Endothelial cell (in vitro differentiated cells): ENCODE measurements around the gene ARHGAP1. TPM values are rescaled to one million over a fixed set of nuclear protein-coding genes. Genes with fewer than 3 reads are reported as not detected.

Source experiments
- DNase-seq: peaks from one replicate; pipeline ENCODE4 v3.0.0; 2021; ENCODE audit warnings: low spot score
- H3K27ac Mint-ChIP-seq: one replicate; pipeline ENCODE4 v1.8.0; 2021; ENCODE audit warnings: mixed read lengths, inconsistent platforms; ENCODE audit not compliant: unreplicated experiment
- H3K27me3 Mint-ChIP-seq: one replicate; pipeline ENCODE4 v1.8.0; 2021; ENCODE audit warnings: mild to moderate bottlenecking, moderate library complexity, mixed read lengths, inconsistent platforms; ENCODE audit not compliant: unreplicated experiment
- H3K36me3 Mint-ChIP-seq: one replicate; pipeline ENCODE4 v1.8.0; 2021; ENCODE audit warnings: mild to moderate bottlenecking, low read depth, mixed read lengths, inconsistent platforms; ENCODE audit not compliant: unreplicated experiment
- H3K4me1 Mint-ChIP-seq: one replicate; pipeline ENCODE4 v1.8.0; 2021; ENCODE audit warnings: mild to moderate bottlenecking, mixed read lengths, inconsistent platforms; ENCODE audit not compliant: unreplicated experiment
- H3K4me3 Mint-ChIP-seq: one replicate; pipeline ENCODE4 v1.8.0; 2021; ENCODE audit warnings: mild to moderate bottlenecking, mixed read lengths, inconsistent platforms; ENCODE audit not compliant: unreplicated experiment
- H3K9me3 Mint-ChIP-seq: one replicate; pipeline ENCODE4 v1.8.0; 2021; ENCODE audit warnings: mixed read lengths, inconsistent platforms; ENCODE audit not compliant: unreplicated experiment
- CTCF ChIP-seq: fragments of 200-600 bp; sonication (generic); IDR thresholded peaks from one replicate; pipeline ENCODE4 v1.5.0; 2021; ENCODE audit warnings: antibody characterized with exemption; ENCODE audit not compliant: unreplicated experiment
- total RNA-seq: library from RNA; stranded (reverse); fragmentation: NEBNext Ultra II Directional; extraction: Animal tissue kit (Norgen Biotek cat#: 25700); gene quantifications from one replicate; pipeline ENCODE4 v1.2.1, GENCODE V29; 2021; ENCODE audit not compliant: unreplicated experiment

Gene ARHGAP1
- total RNA-seq, 1 donor from 2014 or later = 69.5 TPM

GRCh38 chr11:46743693-46744339 is 43.4 kb upstream of the ARHGAP1 start:
- H3K4me1 Mint-ChIP-seq = no peaks in the 10 kb centered on the region
- no peaks in the 10 kb centered on the region for H3K9me3 Mint-ChIP-seq
- H3K27ac Mint-ChIP-seq = no peak overlapping the region
- no peak for TF ChIP-seq CTCF
- no peak for DNase-seq
- peaks cover 60% of the 10 kb centered on the region for H3K36me3 Mint-ChIP-seq
- H3K4me3 Mint-ChIP-seq = peak overlapping the region; percentile 14
- H3K27me3 Mint-ChIP-seq = peaks cover 1% of the 10 kb centered on the region

DNA sequence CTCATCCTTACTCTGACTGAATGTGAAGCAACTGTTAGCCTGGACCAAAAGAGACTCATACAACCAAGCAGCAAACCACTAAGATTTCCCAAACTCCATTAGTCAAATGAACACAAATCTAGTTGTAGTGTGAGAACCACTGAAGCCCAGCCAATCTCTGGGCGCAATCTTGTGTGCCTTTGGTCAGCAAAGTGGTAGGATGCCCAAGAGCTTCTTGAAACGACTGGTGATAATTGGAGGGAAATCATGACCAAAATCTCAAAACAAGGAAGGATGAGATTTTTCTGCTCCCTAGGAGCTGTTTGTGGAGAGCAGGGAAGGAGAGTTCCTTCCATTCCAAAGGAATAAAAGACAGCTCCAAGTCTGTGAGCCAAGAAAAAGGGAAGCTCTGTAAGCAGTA is 42.6 kb upstream of the ARHGAP1 start:
- no peak overlapping the region for H3K27ac Mint-ChIP-seq
- H3K36me3 Mint-ChIP-seq = peaks cover 61% of the 10 kb centered on the region
- no peak for DNase-seq
- no peak overlapping the region for H3K4me3 Mint-ChIP-seq
- TF ChIP-seq CTCF = no peak
- H3K27me3 Mint-ChIP-seq = peaks cover 1% of the 10 kb centered on the region
- no peaks in the 10 kb centered on the region for H3K9me3 Mint-ChIP-seq
- H3K4me1 Mint-ChIP-seq = no peaks in the 10 kb centered on the region

DNA sequence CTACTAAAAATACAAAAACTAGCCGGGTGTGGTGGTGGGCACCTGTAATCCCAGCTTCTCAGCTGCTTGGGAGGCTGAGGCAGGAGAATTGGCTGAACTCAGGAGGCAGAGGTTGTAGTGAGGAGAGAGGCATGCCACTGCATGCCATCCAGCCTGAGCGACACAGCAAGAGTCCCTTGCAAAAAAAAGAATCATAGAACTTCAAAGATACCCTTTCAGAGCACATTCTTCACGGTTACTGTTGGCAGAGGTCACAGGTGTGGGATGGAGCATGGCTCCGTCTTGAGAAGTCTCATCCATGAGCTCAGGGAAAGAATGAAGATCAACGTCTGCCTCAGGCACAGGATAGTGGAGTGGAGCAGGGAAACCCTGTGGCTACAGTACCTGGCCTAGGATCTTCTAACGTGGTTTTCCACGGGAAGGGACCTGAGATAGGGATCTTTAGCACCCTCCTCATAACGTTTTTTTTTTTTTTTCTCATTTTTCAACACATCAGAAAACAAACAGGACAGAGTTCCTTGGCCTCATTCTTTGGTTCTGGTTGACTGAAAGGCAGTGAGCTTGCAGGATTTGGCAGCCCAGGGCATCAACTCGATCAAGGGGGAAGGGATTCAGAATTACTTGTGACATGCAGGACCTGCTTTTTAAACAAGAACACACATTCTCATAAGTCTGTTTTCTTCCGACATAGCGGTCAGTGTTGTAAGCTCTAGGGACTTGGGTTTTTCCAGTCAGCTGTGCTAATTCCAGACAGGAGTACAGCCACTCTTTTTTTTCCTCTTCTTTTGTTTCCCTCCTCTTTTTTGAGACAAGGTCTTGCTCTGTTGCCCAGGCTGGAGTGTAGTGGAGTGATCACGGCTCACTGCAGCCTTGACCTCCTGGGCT is 41.4 kb upstream of the ARHGAP1 start:
- no peak for TF ChIP-seq CTCF
- Mint-ChIP-seq H3K36me3 (peaks cover 59% of the 10 kb centered on the region), H3K4me3 (no peak overlapping the region), H3K27me3 (peaks cover 3% of the 10 kb centered on the region), H3K27ac (no peak overlapping the region), H3K4me1 (no peaks in the 10 kb centered on the region), H3K9me3 (no peaks in the 10 kb centered on the region)
- no peak for DNase-seq

DNA sequence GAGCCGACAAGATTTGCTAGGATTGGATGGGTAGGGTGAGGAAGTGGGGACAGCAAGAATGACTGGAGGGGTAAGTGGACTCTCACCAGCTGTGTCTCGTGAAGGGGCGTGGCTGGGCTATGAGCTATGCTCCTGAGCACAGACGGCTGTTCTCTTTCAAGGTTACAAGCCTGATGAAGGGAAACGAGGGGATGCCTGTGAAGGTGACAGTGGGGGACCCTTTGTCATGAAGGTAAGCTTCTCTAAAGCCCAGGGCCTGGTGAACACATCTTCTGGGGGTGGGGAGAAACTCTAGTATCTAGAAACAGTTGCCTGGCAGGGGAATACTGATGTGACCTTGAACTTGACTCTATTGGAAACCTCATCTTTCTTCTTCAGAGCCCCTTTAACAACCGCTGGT is 38.5 kb upstream of the ARHGAP1 start:
- H3K27ac Mint-ChIP-seq = no peak overlapping the region
- H3K9me3 Mint-ChIP-seq = no peaks in the 10 kb centered on the region
- H3K4me3 Mint-ChIP-seq = peak overlapping the region; percentile 13
- H3K27me3 Mint-ChIP-seq = peaks cover 2% of the 10 kb centered on the region
- no peak for DNase-seq
- TF ChIP-seq CTCF = no peak
- H3K4me1 Mint-ChIP-seq = no peaks in the 10 kb centered on the region
- H3K36me3 Mint-ChIP-seq = peaks cover 38% of the 10 kb centered on the region

DNA sequence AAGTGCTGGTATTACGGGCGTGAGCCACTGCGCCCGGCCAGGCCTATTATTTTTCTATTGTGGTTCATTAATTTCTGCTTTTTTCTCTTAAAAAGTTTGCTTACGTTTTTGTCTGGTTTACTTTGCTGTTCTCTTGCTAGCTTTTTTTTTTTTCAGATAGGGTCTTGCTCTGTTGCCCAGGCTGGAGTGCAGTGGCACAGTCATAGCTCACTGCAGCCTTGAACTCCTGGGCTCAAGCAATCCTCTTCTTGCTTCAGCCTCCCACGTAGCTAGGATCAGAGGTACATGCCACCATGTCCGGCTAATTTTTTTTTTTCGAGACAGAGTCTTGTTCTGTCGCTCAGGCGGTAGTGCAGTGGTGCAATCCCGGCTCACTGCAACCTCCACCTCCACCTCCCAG is 37.3 kb upstream of the ARHGAP1 start:
- DNase-seq = no peak
- peaks cover 27% of the 10 kb centered on the region for H3K36me3 Mint-ChIP-seq
- H3K27me3 Mint-ChIP-seq = peaks cover 2% of the 10 kb centered on the region
- TF ChIP-seq CTCF = no peak
- H3K4me1 Mint-ChIP-seq = no peaks in the 10 kb centered on the region
- no peak overlapping the region for H3K4me3 Mint-ChIP-seq
- no peak overlapping the region for H3K27ac Mint-ChIP-seq
- H3K9me3 Mint-ChIP-seq = no peaks in the 10 kb centered on the region
